Measurements from ENCODE around the gene KCNMA1. TPM values are rescaled to one million over a fixed set of nuclear protein-coding genes. Genes with fewer than 3 reads are reported as not detected.

The KCNMA1 gene
- total RNA-seq, 1 experiment from 2014 or later = 31.3 TPM

- no peaks in the 10 kb centered on the region for H3K27me3 ChIP-seq (ENCODE audit: low read length)
- no peak overlapping the region for H2AFZ ChIP-seq (ENCODE audit: low read length)
- H3K9me3 ChIP-seq (ENCODE audit: low read length) = no peaks in the 10 kb centered on the region
- H3K4me1 ChIP-seq (ENCODE audit: low read length) = no peaks in the 10 kb centered on the region
- H3K4me2 ChIP-seq (ENCODE audit: low read depth, low read length, poor library complexity, severe bottlenecking) = no peak overlapping the region
- no peak overlapping the region for H3K27ac ChIP-seq (ENCODE audit: low read length)
- no peaks in the 10 kb centered on the region for H3K79me2 ChIP-seq (ENCODE audit: low read length)
- no peak overlapping the region for H3K9ac ChIP-seq (ENCODE audit: low read length)
- H3K9me2 ChIP-seq (replicated peaks; ENCODE audit: insufficient read depth, low read length) = no peaks in the 10 kb centered on the region
- no peaks in the 10 kb centered on the region for H4K20me1 ChIP-seq (ENCODE audit: insufficient read depth, low read depth, low read length)
- no peaks in the 10 kb centered on the region for H3K36me3 ChIP-seq (ENCODE audit: insufficient read depth, low read length)
- H3K4me3 ChIP-seq (ENCODE audit: low read length) = no peak overlapping the region
- no peak for DNase-seq
These were observed 557.1 kb downstream of the KCNMA1 start for GRCh38 chr10:77080361-77081027.

GRCh38 chr10:77079592-77080300 is 557.9 kb downstream of the KCNMA1 start:
- H3K27me3 ChIP-seq (ENCODE audit: low read length) = no peaks in the 10 kb centered on the region
- no peaks in the 10 kb centered on the region for H3K4me1 ChIP-seq (ENCODE audit: low read length)
- no peak overlapping the region for H3K27ac ChIP-seq (ENCODE audit: low read length)
- H3K4me3 ChIP-seq (ENCODE audit: low read length) = no peak overlapping the region
- no peak overlapping the region for H2AFZ ChIP-seq (ENCODE audit: low read length)
- no peak overlapping the region for H3K4me2 ChIP-seq (ENCODE audit: low read depth, low read length, poor library complexity, severe bottlenecking)
- no peak for DNase-seq
- no peaks in the 10 kb centered on the region for H3K36me3 ChIP-seq (ENCODE audit: insufficient read depth, low read length)
- no peaks in the 10 kb centered on the region for H3K9me3 ChIP-seq (ENCODE audit: low read length)
- H4K20me1 ChIP-seq (ENCODE audit: insufficient read depth, low read depth, low read length) = no peaks in the 10 kb centered on the region
- no peaks in the 10 kb centered on the region for H3K9me2 ChIP-seq (replicated peaks; ENCODE audit: insufficient read depth, low read length)
- H3K79me2 ChIP-seq (ENCODE audit: low read length) = no peaks in the 10 kb centered on the region
- H3K9ac ChIP-seq (ENCODE audit: low read length) = no peak overlapping the region

GRCh38 chr10:77077316-77077945 is 560.2 kb downstream of the KCNMA1 start:
- H3K9me2 ChIP-seq (replicated peaks; ENCODE audit: insufficient read depth, low read length) = no peaks in the 10 kb centered on the region
- H3K4me3 ChIP-seq (ENCODE audit: low read length) = no peak overlapping the region
- no peaks in the 10 kb centered on the region for H3K79me2 ChIP-seq (ENCODE audit: low read length)
- no peaks in the 10 kb centered on the region for H3K27me3 ChIP-seq (ENCODE audit: low read length)
- H3K9me3 ChIP-seq (ENCODE audit: low read length) = no peaks in the 10 kb centered on the region
- no peaks in the 10 kb centered on the region for H4K20me1 ChIP-seq (ENCODE audit: insufficient read depth, low read depth, low read length)
- H3K4me2 ChIP-seq (ENCODE audit: low read depth, low read length, poor library complexity, severe bottlenecking) = no peak overlapping the region
- no peak overlapping the region for H3K9ac ChIP-seq (ENCODE audit: low read length)
- H3K27ac ChIP-seq (ENCODE audit: low read length) = no peak overlapping the region
- no peak overlapping the region for H2AFZ ChIP-seq (ENCODE audit: low read length)
- H3K36me3 ChIP-seq (ENCODE audit: insufficient read depth, low read length) = no peaks in the 10 kb centered on the region
- no peak for DNase-seq
- no peaks in the 10 kb centered on the region for H3K4me1 ChIP-seq (ENCODE audit: low read length)

GRCh38 chr10:77075926-77076325 is 561.7 kb downstream of the KCNMA1 start:
- no peak overlapping the region for H3K4me3 ChIP-seq (ENCODE audit: low read length)
- no peaks in the 10 kb centered on the region for H4K20me1 ChIP-seq (ENCODE audit: insufficient read depth, low read depth, low read length)
- no peak overlapping the region for H3K9ac ChIP-seq (ENCODE audit: low read length)
- H2AFZ ChIP-seq (ENCODE audit: low read length) = no peak overlapping the region
- H3K4me2 ChIP-seq (ENCODE audit: low read depth, low read length, poor library complexity, severe bottlenecking) = no peak overlapping the region
- H3K4me1 ChIP-seq (ENCODE audit: low read length) = no peaks in the 10 kb centered on the region
- no peaks in the 10 kb centered on the region for H3K9me3 ChIP-seq (ENCODE audit: low read length)
- no peaks in the 10 kb centered on the region for H3K27me3 ChIP-seq (ENCODE audit: low read length)
- H3K9me2 ChIP-seq (replicated peaks; ENCODE audit: insufficient read depth, low read length) = no peaks in the 10 kb centered on the region
- H3K27ac ChIP-seq (ENCODE audit: low read length) = no peak overlapping the region
- no peaks in the 10 kb centered on the region for H3K79me2 ChIP-seq (ENCODE audit: low read length)
- no peaks in the 10 kb centered on the region for H3K36me3 ChIP-seq (ENCODE audit: insufficient read depth, low read length)
- DNase-seq = no peak

GRCh38 chr10:77074104-77074624 is 563.4 kb downstream of the KCNMA1 start:
- H3K27ac ChIP-seq (ENCODE audit: low read length) = no peak overlapping the region
- no peak overlapping the region for H3K9ac ChIP-seq (ENCODE audit: low read length)
- no peak overlapping the region for H3K4me3 ChIP-seq (ENCODE audit: low read length)
- H4K20me1 ChIP-seq (ENCODE audit: insufficient read depth, low read depth, low read length) = no peaks in the 10 kb centered on the region
- H3K4me1 ChIP-seq (ENCODE audit: low read length) = no peaks in the 10 kb centered on the region
- no peaks in the 10 kb centered on the region for H3K9me2 ChIP-seq (replicated peaks; ENCODE audit: insufficient read depth, low read length)
- no peaks in the 10 kb centered on the region for H3K36me3 ChIP-seq (ENCODE audit: insufficient read depth, low read length)
- H3K79me2 ChIP-seq (ENCODE audit: low read length) = no peaks in the 10 kb centered on the region
- no peak for DNase-seq
- no peak overlapping the region for H3K4me2 ChIP-seq (ENCODE audit: low read depth, low read length, poor library complexity, severe bottlenecking)
- H3K9me3 ChIP-seq (ENCODE audit: low read length) = no peaks in the 10 kb centered on the region
- H2AFZ ChIP-seq (ENCODE audit: low read length) = no peak overlapping the region
- H3K27me3 ChIP-seq (ENCODE audit: low read length) = no peaks in the 10 kb centered on the region

GRCh38 chr10:77073663-77073960 is 564.0 kb downstream of the KCNMA1 start:
- no peak for DNase-seq
- Histone ChIP-seq H3K4me1 (ENCODE audit: low read length) (no peaks in the 10 kb centered on the region), H3K9ac (ENCODE audit: low read length) (no peak overlapping the region), H2AFZ (ENCODE audit: low read length) (no peak overlapping the region), H3K36me3 (ENCODE audit: insufficient read depth, low read length) (no peaks in the 10 kb centered on the region), H3K79me2 (ENCODE audit: low read length) (no peaks in the 10 kb centered on the region), H3K27me3 (ENCODE audit: low read length) (no peaks in the 10 kb centered on the region), H3K9me2 (replicated peaks; ENCODE audit: insufficient read depth, low read length) (no peaks in the 10 kb centered on the region), H3K4me2 (ENCODE audit: low read depth, low read length, poor library complexity, severe bottlenecking) (no peak overlapping the region), H3K4me3 (ENCODE audit: low read length) (no peak overlapping the region), H4K20me1 (ENCODE audit: insufficient read depth, low read depth, low read length) (no peaks in the 10 kb centered on the region), H3K27ac (ENCODE audit: low read length) (no peak overlapping the region), H3K9me3 (ENCODE audit: low read length) (no peaks in the 10 kb centered on the region)

- Histone ChIP-seq H3K36me3 (ENCODE audit: insufficient read depth, low read length) (no peaks in the 10 kb centered on the region), H3K9ac (ENCODE audit: low read length) (no peak overlapping the region), H3K4me2 (ENCODE audit: low read depth, low read length, poor library complexity, severe bottlenecking) (no peak overlapping the region), H3K4me1 (ENCODE audit: low read length) (no peaks in the 10 kb centered on the region), H2AFZ (ENCODE audit: low read length) (no peak overlapping the region), H3K79me2 (ENCODE audit: low read length) (no peaks in the 10 kb centered on the region), H3K9me3 (ENCODE audit: low read length) (no peaks in the 10 kb centered on the region), H3K4me3 (ENCODE audit: low read length) (no peak overlapping the region), H4K20me1 (ENCODE audit: insufficient read depth, low read depth, low read length) (no peaks in the 10 kb centered on the region), H3K9me2 (replicated peaks; ENCODE audit: insufficient read depth, low read length) (no peaks in the 10 kb centered on the region), H3K27me3 (ENCODE audit: low read length) (no peaks in the 10 kb centered on the region), H3K27ac (ENCODE audit: low read length) (no peak overlapping the region)
- DNase-seq = no peak
These were observed 564.6 kb downstream of the KCNMA1 start for GRCh38 chr10:77072836-77073662.

GRCh38 chr10:77072361-77072835 is 565.2 kb downstream of the KCNMA1 start:
- Histone ChIP-seq H3K79me2 (ENCODE audit: low read length) (no peaks in the 10 kb centered on the region), H3K4me3 (ENCODE audit: low read length) (no peak overlapping the region), H3K27me3 (ENCODE audit: low read length) (no peaks in the 10 kb centered on the region), H4K20me1 (ENCODE audit: insufficient read depth, low read depth, low read length) (no peaks in the 10 kb centered on the region), H3K9me3 (ENCODE audit: low read length) (no peaks in the 10 kb centered on the region), H3K9ac (ENCODE audit: low read length) (no peak overlapping the region), H3K27ac (ENCODE audit: low read length) (no peak overlapping the region), H3K4me1 (ENCODE audit: low read length) (no peaks in the 10 kb centered on the region), H3K36me3 (ENCODE audit: insufficient read depth, low read length) (no peaks in the 10 kb centered on the region), H3K9me2 (replicated peaks; ENCODE audit: insufficient read depth, low read length) (no peaks in the 10 kb centered on the region), H3K4me2 (ENCODE audit: low read depth, low read length, poor library complexity, severe bottlenecking) (no peak overlapping the region), H2AFZ (ENCODE audit: low read length) (no peak overlapping the region)
- DNase-seq = no peak
